HUES48 (cell line): ENCODE results near the gene MAP10.
A peak's percentile ranks its signal among the peaks of the same experiment; 100 is the strongest.

ENCODE experiments used
- H3K27ac ChIP-seq: one replicate; pipeline ENCODE4 v1.7.0; 2013; ENCODE audit warnings: low read depth, low read length, inconsistent platforms
- H3K27me3 ChIP-seq: 2 replicates; pipeline ENCODE4 v1.6.1; 2013; ENCODE audit warnings: mild to moderate bottlenecking, low read length; ENCODE audit not compliant: control insufficient read depth, insufficient read depth
- H3K36me3 ChIP-seq: 2 replicates; pipeline ENCODE4 v1.6.1; 2013; ENCODE audit warnings: low read length; ENCODE audit not compliant: control insufficient read depth, insufficient read depth
- H3K4me1 ChIP-seq: 2 replicates; pipeline ENCODE4 v1.6.1; 2013; ENCODE audit warnings: mild to moderate bottlenecking, low read length; ENCODE audit not compliant: control insufficient read depth, insufficient read depth
- H3K4me3 ChIP-seq: 2 replicates; pipeline ENCODE4 v1.5.1; 2013; ENCODE audit warnings: mild to moderate bottlenecking, low read depth, low read length
- H3K9ac ChIP-seq: 2 replicates; pipeline ENCODE4 v1.6.1; 2013; ENCODE audit warnings: mild to moderate bottlenecking, low read depth, low read length, moderate library complexity
- H3K9me3 ChIP-seq: 2 replicates; pipeline ENCODE4 v1.6.1; 2013; ENCODE audit warnings: low read length; ENCODE audit not compliant: control insufficient read depth, insufficient read depth

MAP10 gene

GRCh38 chr1:232831895-232832294 is 26.7 kb downstream of the MAP10 start:
- Histone ChIP-seq H3K9ac (no peak overlapping the region), H3K4me3 (no peak overlapping the region), H3K4me1 (no peaks in the 10 kb centered on the region), H3K9me3 (no peaks in the 10 kb centered on the region), H3K27me3 (no peaks in the 10 kb centered on the region), H3K27ac (no peak overlapping the region), H3K36me3 (no peaks in the 10 kb centered on the region)

DNA sequence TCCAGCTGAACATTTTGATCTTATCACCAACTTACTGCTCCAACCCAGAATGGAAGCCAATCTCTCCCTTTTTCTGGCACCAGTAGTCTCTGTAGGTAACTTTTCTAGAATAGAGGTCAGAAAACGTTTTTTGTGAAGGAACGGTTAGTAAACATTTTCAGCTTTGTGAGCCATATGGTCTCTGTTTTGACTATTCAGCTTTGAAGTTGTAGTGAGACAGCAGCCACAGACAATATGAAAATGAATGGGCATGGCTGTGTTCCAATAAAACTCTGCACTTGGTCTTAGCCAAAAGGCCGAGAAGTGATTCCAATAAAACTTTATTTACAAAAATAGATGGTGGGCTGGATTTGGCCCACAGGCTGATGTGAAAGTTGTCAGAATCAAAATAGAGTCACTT is 28.9 kb downstream of the MAP10 start:
- no peak overlapping the region for H3K27ac ChIP-seq
- H3K9me3 ChIP-seq = no peaks in the 10 kb centered on the region
- H3K36me3 ChIP-seq = no peaks in the 10 kb centered on the region
- no peak overlapping the region for H3K4me3 ChIP-seq
- no peaks in the 10 kb centered on the region for H3K4me1 ChIP-seq
- no peak overlapping the region for H3K9ac ChIP-seq
- no peaks in the 10 kb centered on the region for H3K27me3 ChIP-seq

GRCh38 chr1:232835166-232835565 is 29.9 kb downstream of the MAP10 start:
- Histone ChIP-seq H3K27me3 (no peaks in the 10 kb centered on the region), H3K36me3 (no peaks in the 10 kb centered on the region), H3K9me3 (0 out of 2 replicates have a peak, but pooled peaks cover 3% of the 10 kb centered on the region), H3K27ac (no peak overlapping the region), H3K4me3 (no peak overlapping the region), H3K9ac (no peak overlapping the region), H3K4me1 (no peaks in the 10 kb centered on the region)

GRCh38 chr1:232837087-232837486 is 31.9 kb downstream of the MAP10 start:
- Histone ChIP-seq H3K4me1 (no peaks in the 10 kb centered on the region), H3K27ac (no peak overlapping the region), H3K9ac (no peak overlapping the region), H3K36me3 (no peaks in the 10 kb centered on the region), H3K27me3 (no peaks in the 10 kb centered on the region), H3K9me3 (0 out of 2 replicates have a peak, but pooled peaks cover 3% of the 10 kb centered on the region), H3K4me3 (no peak overlapping the region)

GRCh38 chr1:232841823-232842565 is 36.8 kb downstream of the MAP10 start:
- Histone ChIP-seq H3K36me3 (no peaks in the 10 kb centered on the region), H3K9me3 (0 out of 2 replicates have a peak, but pooled peaks cover 3% of the 10 kb centered on the region), H3K4me3 (no peak overlapping the region), H3K4me1 (no peaks in the 10 kb centered on the region), H3K27me3 (no peaks in the 10 kb centered on the region), H3K27ac (no peak overlapping the region), H3K9ac (no peak overlapping the region)

GRCh38 chr1:232844791-232845190 is 39.6 kb downstream of the MAP10 start:
- Histone ChIP-seq H3K9ac (no peak overlapping the region), H3K4me3 (no peak overlapping the region), H3K36me3 (no peaks in the 10 kb centered on the region), H3K9me3 (0 out of 2 replicates have a peak, but pooled peaks cover 3% of the 10 kb centered on the region), H3K27ac (no peak overlapping the region), H3K4me1 (no peaks in the 10 kb centered on the region), H3K27me3 (no peaks in the 10 kb centered on the region)

DNA sequence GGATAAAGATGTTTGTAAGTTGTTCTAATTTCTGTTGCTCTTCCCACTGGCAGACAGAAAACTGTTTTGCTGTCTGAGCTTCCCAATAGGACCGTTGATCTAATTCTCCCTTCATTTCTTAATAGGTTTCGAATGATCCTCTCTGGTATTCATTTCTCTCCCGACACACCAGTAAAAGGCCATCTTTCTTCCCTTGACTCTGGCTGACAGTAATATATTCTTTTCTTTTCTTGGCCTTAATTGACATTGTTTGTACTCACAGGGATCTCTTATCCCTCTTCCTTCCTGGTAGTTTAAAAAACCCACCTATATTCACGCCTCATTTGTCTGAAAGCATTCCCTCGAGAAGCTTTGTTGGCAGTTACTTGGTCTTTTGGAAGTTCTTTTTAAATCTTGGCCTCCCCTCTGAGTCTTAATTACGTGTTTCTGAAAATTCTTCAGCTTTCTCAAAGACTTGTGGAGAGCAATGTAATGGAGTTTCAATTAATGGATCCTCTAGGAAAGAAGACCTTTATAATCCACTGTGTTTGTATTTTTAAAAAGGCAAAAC is 40.3 kb downstream of the MAP10 start:
- Histone ChIP-seq H3K27ac (peak overlapping the region; percentile 5), H3K27me3 (no peaks in the 10 kb centered on the region), H3K36me3 (no peaks in the 10 kb centered on the region), H3K9me3 (no peaks in the 10 kb centered on the region), H3K9ac (no peak overlapping the region), H3K4me3 (no peak overlapping the region), H3K4me1 (no peaks in the 10 kb centered on the region)

GRCh38 chr1:232851532-232851931 is 46.3 kb downstream of the MAP10 start:
- no peaks in the 10 kb centered on the region for H3K4me1 ChIP-seq
- H3K27ac ChIP-seq = no peak overlapping the region
- H3K4me3 ChIP-seq = no peak overlapping the region
- H3K27me3 ChIP-seq = no peaks in the 10 kb centered on the region
- H3K9ac ChIP-seq = no peak overlapping the region
- no peaks in the 10 kb centered on the region for H3K9me3 ChIP-seq
- no peaks in the 10 kb centered on the region for H3K36me3 ChIP-seq

DNA sequence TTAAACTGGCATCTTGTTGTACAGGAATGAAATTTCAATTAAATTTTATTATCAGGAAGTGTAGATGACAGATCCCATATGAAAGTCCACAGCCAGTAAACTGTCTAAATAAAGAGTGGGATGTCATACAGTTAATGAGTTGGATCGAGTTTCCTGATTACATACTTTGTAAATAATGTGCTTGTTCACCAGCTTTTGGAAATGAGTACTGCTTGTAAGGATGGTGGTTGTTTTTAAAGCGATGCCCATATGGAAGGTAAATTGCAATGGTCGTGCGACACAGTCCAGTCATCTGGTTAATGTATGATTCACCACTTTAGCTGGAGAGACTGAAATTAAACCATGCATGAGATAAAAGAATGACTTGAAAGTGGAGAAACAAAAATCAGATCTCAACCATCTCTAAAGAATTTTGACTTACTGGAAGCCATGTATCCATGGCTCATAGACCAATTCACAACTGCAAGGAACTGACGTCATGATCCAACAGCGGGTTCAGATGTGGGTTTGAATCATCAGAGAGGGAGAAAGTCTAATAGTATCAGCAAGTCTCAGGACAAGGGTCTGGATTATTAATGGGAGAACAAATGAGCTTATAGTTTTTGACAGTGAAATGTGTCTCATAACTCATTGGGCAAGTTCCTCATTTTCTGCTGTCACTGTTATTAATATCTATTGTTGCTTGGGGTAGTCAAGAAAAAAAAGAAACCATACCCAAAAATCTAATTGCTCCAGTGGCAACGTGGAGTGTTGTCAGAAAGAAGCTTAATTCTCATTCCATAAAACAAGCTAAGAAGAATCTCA is 49.0 kb downstream of the MAP10 start:
- Histone ChIP-seq H3K9ac (no peak overlapping the region), H3K36me3 (no peaks in the 10 kb centered on the region)

GRCh38 chr1:232854798-232855159 is 49.6 kb downstream of the MAP10 start:
- no peaks in the 10 kb centered on the region for H3K27me3 ChIP-seq
- H3K36me3 ChIP-seq = no peaks in the 10 kb centered on the region
- no peak overlapping the region for H3K4me3 ChIP-seq

More for the DNA sequence above, 49.0 kb downstream of the MAP10 start:
- H3K4me1 ChIP-seq = no peaks in the 10 kb centered on the region
- no peaks in the 10 kb centered on the region for H3K27me3 ChIP-seq
- H3K27ac ChIP-seq = no peak overlapping the region
- H3K9me3 ChIP-seq = no peaks in the 10 kb centered on the region
- no peak overlapping the region for H3K4me3 ChIP-seq

DNA sequence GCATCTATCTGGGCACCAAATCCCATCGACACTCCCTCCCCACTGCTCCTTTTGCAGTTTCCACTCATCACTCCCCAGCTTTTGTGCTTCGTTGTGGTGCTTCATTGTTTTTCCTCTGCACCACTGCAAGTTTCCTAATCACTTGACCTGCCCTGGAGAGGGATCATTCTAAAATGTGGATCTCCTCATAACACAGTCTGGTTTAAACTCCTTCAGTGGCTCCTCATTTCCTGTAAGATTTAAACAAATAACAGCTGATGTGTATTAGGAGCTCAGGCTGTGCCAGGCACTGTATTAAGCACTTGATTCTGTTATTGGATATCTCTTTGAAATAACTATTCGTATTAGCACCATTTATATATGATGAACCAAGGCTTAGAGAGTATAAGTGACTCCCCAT is 51.3 kb downstream of the MAP10 start:
- Histone ChIP-seq H3K36me3 (no peaks in the 10 kb centered on the region), H3K27me3 (no peaks in the 10 kb centered on the region), H3K9me3 (no peaks in the 10 kb centered on the region), H3K4me3 (no peak overlapping the region), H3K9ac (no peak overlapping the region), H3K4me1 (no peaks in the 10 kb centered on the region), H3K27ac (no peak overlapping the region)

More at GRCh38 chr1:232854798-232855159, 49.6 kb downstream of the MAP10 start:
- Histone ChIP-seq H3K4me1 (no peaks in the 10 kb centered on the region), H3K9me3 (no peaks in the 10 kb centered on the region), H3K27ac (no peak overlapping the region), H3K9ac (no peak overlapping the region)
